HG03520 (cell line): ENCODE data around the gene RRAS.
"Not testable (repeated sequence)": the region's sequence is repeated elsewhere in the genome, so short reads cannot be mapped to it uniquely, and the experiment has no call there.

ENCODE experiments used
- ATAC-seq: cut with Tn5 transposase; IDR thresholded peaks from one replicate; pipeline ENCODE4 v1.9.1; 2021; ENCODE audit warnings: mild to moderate bottlenecking, moderate library complexity; ENCODE audit not compliant: unreplicated experiment

RRAS gene

GRCh38 chr19:49633273-49633672, 6.7 kb downstream of the RRAS start:
- ATAC-seq: not testable (repeated sequence)

- ATAC-seq: no peak
Measured at GRCh38 chr19:49632576-49632975, 7.4 kb downstream of the RRAS start.

GRCh38 chr19:49631610-49632192, 8.2 kb downstream of the RRAS start:
- ATAC-seq: no peak

DNA sequence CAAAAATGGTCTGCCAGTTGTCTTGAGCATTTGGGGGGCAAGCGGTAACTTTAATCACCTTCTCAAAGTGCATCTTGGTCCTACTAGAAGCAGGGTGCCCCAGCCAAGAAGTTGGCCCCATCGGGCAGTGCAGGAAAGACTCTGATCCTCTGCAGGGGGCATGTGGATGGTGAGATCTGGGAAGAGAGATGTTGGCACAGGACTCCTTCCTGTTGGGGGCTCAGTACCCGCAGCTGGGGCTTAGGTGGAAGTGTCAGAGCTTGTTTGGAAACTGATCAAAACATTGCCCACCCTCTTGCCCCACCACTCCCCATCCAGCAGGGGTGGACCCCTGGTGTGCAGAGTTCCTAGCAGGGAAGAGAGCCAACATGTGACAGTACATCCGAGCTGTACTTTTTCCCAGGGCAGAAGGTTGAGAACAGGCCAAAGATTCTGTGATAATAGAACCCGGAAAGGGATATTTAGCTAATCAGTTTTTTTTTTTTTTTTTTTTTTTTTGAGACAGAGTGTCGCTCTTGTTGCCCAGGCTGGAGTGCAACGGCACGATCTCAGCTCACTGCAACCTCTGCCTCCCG, 8.8 kb downstream of the RRAS start:
- no peak for ATAC-seq

DNA sequence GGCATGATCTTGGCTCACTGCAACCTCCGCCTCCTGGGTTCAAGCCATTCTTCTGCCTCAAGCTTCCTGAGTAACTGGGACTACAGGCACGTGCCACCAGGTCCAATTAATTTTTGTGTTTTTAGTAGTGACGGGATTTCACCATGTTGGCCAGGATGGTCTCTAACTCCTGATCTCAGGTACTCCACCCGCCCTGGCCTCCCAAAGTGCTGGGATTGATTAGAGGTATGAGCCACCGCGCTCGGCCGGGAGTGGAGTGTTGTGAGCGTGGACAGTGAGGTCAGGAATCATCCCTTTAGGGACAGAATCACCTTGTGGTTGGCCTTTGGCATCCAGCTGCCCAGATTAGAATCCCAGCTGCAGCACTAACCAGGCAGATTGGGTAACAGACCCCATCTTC, 10.3 kb downstream of the RRAS start:
- no peak for ATAC-seq

DNA sequence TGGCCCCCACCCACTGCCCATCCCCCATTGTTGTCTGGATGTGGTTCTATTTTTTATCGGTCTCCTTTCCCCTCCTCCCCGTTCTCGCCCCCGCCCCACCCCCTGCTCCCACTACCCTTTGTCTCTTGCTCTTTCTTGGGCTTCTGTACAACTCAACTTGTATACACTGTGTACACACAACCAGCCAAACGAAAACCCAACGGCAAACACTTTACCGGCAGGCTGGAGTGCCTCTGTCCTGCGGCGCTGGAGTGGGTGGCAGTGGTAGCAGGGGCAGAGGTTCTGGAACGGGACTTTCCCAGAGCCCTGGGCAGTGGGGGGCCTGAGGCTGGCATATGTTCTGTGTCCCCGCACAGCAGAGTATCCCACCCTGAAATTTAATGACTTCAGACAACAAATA, 13.7 kb downstream of the RRAS start:
- no peak for ATAC-seq

DNA sequence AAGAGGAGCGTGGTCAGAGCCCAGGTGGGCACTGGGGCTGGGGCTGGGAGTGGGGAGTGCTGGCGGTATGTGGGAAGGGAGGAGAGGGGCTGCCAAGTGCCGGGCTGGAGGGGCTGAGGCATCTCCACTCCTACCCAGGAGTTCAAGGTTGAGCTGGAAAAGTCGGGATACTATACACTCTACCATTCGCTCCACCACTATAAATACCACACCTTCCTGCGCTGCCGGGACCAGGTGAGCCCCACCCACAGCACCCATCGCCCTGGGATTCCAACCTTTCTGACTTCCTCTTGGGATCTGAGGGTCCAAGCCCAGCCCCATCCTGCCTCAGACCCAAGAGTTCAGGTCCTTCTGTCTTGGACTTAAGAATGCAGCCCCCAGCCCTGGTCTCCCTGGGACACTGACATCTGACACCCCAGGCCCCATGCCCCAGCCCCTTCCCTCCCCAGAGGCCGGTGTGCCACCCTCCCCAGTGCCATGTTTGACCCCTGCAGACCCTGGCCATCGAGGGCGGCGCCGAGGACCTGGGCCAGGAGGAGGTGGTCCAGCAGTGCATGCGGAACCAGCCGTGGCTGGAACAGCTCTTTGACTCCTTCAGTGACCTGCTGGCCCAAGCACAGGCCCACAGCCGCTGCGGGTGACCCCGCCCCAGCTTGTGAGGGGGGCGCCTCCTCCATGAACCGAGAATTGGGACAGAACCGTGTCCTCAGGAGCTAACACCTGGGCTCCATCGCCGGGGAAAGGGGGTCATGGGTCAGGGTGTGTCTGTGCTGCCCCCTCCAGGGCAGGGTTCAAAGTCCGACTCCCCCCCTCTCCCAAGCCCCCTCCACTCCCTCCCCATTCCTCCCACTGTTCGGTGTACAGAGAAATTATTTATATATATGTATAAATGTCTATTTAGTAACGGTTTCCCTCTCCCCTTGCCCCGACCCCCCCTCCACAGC, 14.7 kb downstream of the RRAS start:
- no peak for ATAC-seq

DNA sequence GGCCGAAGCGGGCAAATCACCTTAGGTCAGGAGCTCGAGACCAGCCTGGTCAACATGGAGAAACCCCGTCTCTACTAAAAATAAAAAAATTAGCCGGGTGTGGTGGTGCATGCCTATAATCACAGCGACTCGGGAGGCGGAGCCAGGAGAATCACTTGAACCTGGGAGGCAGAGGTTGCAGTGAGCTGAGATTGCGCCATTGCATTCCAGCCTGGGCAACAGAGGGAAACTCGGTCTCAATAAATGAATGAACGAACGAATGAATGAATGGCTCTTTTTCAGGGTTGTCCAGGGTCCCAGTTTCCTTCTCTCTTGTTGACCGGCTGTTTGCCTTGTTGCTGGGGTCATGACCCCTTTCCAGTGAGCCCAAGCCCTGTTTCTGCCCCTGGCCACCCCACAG, 22.1 kb downstream of the RRAS start:
- not testable (repeated sequence) for ATAC-seq

GRCh38 chr19:49616945-49617344, 23.0 kb downstream of the RRAS start:
- no peak for ATAC-seq

DNA sequence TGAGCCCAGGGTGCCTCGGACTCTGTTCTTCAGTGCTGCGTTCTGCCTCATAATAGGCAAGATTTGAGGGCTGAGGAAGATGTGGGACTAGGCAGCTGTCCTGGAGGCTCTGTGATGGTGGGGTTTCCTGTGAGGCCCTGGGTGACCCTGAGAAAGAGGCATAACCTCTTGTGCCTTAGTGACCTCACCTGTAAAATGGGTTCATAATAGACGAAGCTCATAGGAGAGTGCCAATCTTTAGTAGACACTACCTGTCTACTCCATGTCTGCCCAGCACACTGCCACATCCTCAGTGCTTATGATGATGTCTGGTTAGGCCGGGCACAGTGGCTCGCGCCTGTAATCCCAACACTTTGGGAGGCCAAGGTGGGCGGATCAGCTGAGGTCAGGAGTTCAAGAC, 23.4 kb downstream of the RRAS start:
- no peak for ATAC-seq

DNA sequence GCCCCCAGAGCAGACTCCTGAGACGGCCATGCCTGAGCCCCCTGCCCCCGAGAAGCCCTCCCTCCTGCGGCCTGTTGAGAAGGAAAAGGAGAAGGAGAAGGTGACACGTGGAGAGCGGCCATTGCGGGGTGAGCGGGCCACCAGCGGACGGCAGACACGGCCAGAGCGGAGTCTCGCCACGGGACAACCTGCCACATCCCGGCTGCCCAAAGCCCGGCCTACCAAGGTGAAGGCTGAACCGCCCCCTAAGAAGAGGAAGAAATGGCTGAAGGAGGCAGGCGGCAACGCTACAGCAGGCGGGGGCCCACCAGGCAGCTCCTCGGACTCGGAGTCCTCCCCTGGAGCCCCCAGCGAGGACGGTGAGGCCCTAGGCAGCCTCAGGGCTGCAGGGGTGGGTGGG, 24.1 kb downstream of the RRAS start:
- ATAC-seq: no peak

DNA sequence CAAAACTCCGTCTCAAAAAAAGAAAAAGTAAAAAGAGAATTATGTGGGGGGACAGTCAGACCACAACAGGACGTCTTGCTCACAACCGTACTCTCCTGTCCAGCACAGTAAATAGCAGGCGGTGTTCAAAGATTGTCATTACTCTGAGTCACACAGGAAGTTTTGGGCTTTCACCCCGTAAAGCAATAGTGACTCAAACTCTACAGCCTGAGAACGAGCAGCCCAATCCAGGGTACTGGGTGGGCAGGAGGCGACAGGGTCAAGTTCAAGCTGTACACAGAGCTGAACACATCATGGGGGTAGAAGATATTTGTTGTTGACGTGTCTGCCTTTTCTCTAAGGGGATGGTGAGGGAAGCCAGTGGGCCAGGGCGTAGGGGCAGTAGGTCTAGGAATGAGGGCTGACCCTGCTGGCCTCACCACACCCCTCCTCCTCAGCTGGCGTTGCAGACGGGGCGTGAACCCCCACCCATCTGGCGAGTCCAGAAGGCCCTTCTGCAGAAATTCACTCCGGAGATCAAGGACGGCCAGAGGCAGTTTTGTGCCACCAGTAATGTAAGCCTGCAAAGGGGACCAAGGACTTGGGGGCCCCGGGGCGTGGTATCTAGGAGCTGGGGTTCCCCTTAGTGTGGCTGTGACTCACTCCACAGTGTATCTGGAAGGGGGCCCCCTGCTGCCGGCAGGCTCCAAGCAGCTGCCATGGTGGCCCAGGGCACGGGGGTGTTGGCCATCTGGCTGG, 25.7 kb downstream of the RRAS start:
- no peak for ATAC-seq

DNA sequence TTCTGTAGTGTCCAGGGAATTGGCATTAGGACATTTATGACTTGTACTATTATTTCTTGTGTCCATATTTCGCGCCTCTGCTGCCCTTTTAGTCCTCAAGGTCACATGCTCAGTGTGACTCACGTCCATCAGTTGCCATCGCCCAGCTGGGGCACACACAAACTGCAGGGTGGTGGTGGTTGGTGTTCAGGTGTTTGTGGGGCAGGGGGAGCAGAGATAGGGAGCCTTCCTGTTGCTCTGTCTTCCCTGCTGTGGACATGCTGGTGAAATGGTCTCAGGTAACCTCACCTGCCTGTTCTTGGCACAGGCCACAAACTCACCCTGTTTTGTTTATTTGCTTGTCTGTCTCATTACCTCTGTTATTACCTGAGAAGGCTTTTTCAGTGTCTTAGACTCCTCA, 26.6 kb downstream of the RRAS start:
- ATAC-seq: no peak

DNA sequence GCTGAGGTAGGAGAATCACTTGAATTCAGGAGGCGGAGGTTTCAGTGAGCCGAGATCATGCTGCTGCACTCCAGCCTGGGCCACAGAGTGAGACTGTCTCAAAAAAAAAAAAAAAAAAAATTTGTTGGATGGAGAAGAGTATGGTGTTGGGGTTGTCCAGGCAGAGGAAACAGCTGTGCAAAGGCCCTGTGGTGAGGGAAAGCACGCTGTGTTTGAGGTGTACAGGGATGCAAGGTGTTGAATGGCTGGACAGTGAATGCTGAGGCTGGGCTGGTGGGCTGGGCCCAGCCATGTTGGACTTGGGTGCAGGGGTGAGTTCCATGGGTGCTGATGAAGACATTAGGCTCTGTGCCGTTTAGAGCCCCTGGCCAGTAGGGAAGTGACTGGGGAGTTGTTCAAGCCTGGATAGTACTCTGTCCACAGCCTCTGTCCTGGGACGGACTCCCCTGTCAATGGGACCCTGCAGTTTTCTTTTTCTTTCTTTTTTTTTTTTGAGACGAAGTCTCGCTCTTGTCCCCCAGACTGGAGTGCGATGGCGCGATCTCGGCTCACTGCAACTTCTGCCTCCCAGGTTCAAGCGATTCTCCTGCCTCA, 30.3 kb downstream of the RRAS start:
- no peak for ATAC-seq

GRCh38 chr19:49605605-49606004, 34.3 kb downstream of the RRAS start:
- no peak for ATAC-seq

DNA sequence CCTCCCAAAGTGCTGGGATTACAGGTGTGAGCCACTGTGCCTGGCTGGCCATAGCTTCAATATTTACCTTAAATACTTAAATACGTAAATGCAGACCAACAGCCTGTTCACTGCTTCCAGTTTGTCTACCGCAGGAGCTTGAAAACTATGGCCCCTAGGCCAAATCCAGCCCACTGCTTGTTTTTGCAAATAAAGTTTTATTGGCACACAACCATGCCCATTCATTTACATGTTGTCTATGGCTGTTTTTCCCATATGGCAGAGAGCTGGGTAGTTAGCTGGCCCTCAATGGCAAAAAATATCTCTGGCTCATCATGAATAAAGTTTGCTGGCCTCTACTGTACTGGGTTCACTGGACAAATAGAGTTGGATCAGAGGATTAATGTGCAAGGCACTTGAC, 37.1 kb downstream of the RRAS start:
- no peak for ATAC-seq

DNA sequence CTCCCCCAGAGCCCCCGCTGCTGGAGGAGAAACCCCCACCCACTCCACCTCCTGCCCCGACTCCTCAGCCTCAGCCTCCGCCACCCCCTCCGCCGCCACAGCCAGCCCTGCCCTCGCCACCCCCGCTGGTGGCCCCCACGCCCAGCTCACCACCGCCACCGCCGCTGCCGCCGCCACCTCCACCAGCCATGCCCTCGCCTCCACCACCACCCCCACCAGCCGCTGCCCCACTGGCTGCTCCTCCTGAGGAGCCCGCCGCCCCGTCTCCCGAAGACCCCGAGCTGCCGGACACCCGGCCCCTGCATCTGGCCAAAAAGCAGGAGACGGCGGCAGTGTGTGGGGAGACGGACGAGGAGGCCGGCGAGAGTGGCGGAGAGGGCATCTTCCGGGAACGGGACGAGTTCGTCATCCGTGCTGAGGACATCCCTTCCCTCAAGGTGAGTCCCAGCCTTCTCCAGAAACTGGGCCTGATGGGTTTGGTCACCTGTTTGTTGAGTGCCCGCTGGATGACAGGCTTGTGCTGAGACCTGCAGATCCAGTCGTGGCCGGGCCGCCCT, 38.4 kb downstream of the RRAS start:
- no peak for ATAC-seq

DNA sequence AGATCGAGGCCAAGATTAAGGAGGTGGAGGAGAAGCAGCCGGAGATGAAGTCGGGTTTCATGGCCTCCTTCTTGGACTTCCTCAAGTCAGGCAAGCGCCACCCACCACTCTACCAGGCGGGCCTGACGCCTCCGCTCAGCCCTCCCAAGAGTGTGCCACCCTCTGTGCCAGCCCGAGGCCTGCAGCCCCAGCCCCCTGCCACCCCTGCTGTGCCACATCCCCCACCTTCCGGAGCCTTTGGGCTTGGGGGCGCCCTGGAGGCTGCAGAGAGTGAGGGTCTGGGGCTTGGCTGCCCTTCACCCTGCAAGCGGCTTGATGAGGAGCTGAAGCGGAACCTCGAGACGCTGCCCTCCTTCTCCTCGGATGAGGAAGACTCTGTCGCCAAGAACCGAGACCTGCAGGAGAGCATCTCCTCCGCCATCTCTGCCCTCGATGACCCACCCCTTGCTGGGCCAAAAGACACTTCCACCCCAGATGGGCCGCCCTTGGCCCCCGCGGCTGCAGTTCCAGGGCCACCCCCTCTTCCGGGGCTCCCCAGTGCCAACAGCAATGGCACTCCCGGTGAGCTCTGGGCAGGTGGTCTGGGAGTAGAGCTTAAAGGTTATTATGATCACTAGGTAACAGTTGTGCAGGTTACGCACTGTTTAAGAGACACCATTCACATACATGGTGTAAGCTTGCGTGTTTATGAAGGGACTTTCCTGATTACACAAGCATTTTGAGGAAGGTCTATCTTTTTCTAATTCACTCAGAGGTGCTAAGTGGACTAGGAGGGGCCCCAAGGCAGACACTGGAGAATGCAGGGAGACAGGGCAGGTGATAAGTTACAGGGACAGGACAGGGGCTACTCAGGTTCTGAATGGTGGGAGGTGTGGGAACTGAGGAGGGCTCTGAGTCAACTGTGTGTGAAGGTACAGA, 40.3 kb downstream of the RRAS start:
- no peak for ATAC-seq

GRCh38 chr19:49597703-49597974, 42.3 kb downstream of the RRAS start:
- ATAC-seq: no peak
